Measurements from ENCODE around the gene MAU2. TPM values are rescaled to one million over a fixed set of nuclear protein-coding genes. Genes with fewer than 3 reads are reported as not detected.

The MAU2 gene
- total RNA-seq, 1 donor from 2014 or later, result 70.8 TPM

DNA sequence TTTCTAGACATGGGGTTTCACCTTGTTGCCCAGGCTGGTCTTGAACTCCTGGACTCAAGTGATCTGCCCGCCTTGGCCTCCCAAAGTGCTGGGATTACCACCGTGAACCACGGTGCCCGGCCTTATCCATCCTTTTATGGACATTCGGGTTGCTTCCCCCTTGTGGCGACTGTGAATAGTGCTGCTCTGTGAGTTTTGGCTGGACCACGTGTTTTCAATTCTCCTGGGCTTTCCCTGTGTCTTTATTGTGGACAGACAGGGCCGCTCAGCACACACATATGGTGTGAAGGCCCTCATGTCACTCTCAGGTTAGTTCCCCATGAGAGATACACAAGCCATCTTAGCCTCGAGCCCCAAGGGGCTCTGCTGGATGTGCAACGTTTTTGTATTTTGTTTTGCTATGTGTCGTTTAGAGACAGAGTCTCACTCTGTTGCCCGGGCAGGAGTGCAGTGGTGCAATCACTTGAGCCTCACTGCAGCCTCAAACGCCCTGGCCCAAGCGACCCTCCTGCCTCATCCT, 40.5 kb downstream of the MAU2 start:
- Mint-ChIP-seq H3K36me3 (ENCODE audit: low read depth) (peaks cover 4% of the 10 kb centered on the region), H3K27ac (ENCODE audit: unreplicated experiment) (no peak overlapping the region), H3K4me1 (peaks cover 12% of the 10 kb centered on the region), H3K9me3 (no peaks in the 10 kb centered on the region), H3K27me3 (ENCODE audit: low read depth) (no peaks in the 10 kb centered on the region), H3K4me3 (peak overlapping the region; percentile 16)
- TF ChIP-seq, protein P1, sequence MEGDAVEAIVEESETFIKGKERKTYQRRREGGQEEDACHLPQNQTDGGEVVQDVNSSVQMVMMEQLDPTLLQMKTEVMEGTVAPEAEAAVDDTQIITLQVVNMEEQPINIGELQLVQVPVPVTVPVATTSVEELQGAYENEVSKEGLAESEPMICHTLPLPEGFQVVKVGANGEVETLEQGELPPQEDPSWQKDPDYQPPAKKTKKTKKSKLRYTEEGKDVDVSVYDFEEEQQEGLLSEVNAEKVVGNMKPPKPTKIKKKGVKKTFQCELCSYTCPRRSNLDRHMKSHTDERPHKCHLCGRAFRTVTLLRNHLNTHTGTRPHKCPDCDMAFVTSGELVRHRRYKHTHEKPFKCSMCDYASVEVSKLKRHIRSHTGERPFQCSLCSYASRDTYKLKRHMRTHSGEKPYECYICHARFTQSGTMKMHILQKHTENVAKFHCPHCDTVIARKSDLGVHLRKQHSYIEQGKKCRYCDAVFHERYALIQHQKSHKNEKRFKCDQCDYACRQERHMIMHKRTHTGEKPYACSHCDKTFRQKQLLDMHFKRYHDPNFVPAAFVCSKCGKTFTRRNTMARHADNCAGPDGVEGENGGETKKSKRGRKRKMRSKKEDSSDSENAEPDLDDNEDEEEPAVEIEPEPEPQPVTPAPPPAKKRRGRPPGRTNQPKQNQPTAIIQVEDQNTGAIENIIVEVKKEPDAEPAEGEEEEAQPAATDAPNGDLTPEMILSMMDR (conservative IDR thresholded peaks at IDR 0.05), result peak; percentile 80
- DNase-seq (ENCODE audit: low read depth, low spot score), result peak; percentile 81

DNA sequence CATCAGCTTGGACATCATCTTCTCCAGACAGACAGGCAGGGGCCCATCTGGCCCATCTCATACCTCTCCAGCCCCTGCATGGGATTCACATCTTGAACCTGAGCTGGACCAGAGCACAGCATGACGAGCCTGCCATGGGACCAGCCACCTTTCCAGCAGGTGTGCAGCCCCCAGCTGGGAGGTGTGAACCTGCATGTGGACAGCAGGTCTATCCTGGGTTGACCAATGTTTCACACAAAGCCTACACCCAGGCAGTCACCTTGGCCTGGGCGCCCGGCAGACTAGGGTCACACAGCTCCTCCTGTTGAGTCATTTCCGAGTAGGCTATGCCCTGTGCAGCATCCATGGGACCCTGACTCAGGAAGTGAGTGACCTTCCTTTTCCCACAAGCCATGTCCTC, 41.4 kb downstream of the MAU2 start:
- peaks cover 17% of the 10 kb centered on the region for H3K4me1 Mint-ChIP-seq
- peaks cover 4% of the 10 kb centered on the region for H3K36me3 Mint-ChIP-seq (ENCODE audit: low read depth)
- no peak for DNase-seq (ENCODE audit: low read depth, low spot score)
- no peaks in the 10 kb centered on the region for H3K9me3 Mint-ChIP-seq
- TF ChIP-seq, protein P1 (conservative IDR thresholded peaks at IDR 0.05), result no peak
- H3K27me3 Mint-ChIP-seq (ENCODE audit: low read depth), result no peaks in the 10 kb centered on the region
- H3K4me3 Mint-ChIP-seq, result no peak overlapping the region
- H3K27ac Mint-ChIP-seq (ENCODE audit: unreplicated experiment), result peak overlapping the region; percentile 95

DNA sequence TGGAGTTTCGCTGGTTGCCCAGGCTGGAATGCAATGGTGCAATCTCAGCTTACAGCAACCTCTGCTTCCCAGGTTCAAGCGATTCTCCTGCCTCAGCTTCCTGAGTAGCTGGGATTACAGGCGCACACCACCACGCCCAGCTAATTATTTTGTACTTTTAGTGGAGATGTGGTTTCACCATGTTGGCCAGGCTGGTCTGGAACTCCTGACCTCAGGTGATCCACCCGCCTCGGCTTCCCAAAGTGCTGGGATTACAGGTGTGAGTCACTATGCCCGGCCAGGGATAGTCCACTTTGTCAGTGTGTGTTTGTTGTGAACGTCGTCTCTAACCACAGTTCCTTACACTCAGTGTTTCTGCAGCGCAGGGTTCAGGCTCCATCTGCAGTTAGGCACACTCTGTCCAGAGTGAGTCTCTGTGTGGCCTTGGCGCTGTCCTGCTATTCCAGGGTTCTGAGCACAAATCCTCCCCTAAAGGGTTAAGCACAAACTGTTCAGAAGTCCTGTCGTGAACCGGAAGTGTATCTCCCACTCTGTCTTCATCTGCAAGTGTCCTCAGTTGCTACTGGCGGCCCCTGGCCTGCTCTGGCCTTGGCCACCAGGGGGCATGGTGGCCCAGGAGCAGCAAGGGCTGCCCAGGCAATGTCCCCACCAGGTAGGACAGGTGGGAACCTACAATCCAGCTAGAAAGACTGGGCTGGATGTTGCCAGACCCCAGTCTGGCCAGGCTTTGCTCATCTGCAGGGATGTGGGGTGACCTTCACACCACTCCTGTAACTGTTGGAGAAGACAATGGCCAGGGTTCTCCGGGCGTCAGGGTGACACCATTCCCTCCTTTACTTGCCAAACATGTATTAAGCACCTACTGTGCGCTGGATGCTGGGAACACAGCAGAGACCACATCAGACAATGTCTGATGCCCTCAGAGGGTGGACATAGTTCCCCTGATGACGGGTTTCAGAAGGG, 46.1 kb downstream of the MAU2 start:
- Mint-ChIP-seq H3K4me1 (peaks cover 12% of the 10 kb centered on the region), H3K27me3 (ENCODE audit: low read depth) (no peaks in the 10 kb centered on the region), H3K9me3 (no peaks in the 10 kb centered on the region), H3K4me3 (no peak overlapping the region), H3K27ac (ENCODE audit: unreplicated experiment) (peak overlapping the region; percentile 27), H3K36me3 (ENCODE audit: low read depth) (no peaks in the 10 kb centered on the region)
- DNase-seq (ENCODE audit: low read depth, low spot score), result peak; percentile 48
- TF ChIP-seq, protein P1 (conservative IDR thresholded peaks at IDR 0.05), result peak; percentile 95

DNA sequence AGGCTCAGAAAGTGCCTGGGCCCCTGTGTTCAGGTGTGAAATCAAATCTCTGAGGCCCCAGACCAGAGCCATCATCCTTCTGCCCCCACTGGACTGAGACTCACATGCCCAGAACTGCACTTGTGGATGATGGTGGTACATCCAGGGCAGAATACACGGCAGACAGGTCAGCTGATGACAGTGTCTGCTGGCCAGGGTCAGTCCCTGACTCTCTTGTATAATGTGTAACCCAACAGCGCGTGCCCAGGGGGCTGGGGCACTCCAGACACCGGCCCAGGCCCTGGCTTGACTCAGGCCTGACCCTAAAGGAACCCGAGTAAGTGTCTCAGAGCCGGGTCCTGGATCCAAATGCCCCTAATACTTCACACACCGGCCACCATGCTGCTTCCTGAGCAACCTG, 47.5 kb downstream of the MAU2 start:
- TF ChIP-seq, protein P1 (conservative IDR thresholded peaks at IDR 0.05), result no peak
- no peaks in the 10 kb centered on the region for H3K27me3 Mint-ChIP-seq (ENCODE audit: low read depth)
- H3K36me3 Mint-ChIP-seq (ENCODE audit: low read depth), result no peaks in the 10 kb centered on the region
- H3K4me1 Mint-ChIP-seq, result peaks cover 16% of the 10 kb centered on the region
- H3K4me3 Mint-ChIP-seq, result no peak overlapping the region
- no peak for DNase-seq (ENCODE audit: low read depth, low spot score)
- no peak overlapping the region for H3K27ac Mint-ChIP-seq (ENCODE audit: unreplicated experiment)
- no peaks in the 10 kb centered on the region for H3K9me3 Mint-ChIP-seq

DNA sequence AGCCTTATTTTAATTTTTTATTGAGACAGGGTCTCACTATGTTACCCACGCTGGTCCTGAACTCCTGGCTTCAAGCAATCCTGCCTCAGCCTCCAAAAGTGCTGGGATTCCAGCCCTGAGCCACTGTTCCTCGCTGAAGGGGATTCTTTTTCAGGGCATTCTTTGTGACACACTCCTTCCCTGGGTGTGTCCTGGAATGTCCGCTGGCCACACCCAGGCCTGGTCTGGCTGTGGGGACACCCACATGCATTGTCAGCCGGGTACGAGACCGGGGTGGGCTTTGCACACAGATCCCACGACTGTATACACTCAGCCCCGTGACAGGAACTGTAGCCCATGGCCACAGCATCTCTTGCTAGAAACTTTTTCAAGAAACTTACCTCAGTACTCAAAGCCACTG, 50.4 kb downstream of the MAU2 start:
- Mint-ChIP-seq H3K36me3 (ENCODE audit: low read depth) (no peaks in the 10 kb centered on the region), H3K4me1 (peaks cover 10% of the 10 kb centered on the region), H3K27me3 (ENCODE audit: low read depth) (no peaks in the 10 kb centered on the region), H3K4me3 (no peak overlapping the region), H3K9me3 (no peaks in the 10 kb centered on the region), H3K27ac (ENCODE audit: unreplicated experiment) (no peak overlapping the region)
- no peak for DNase-seq (ENCODE audit: low read depth, low spot score)
- TF ChIP-seq, protein P1 (conservative IDR thresholded peaks at IDR 0.05), result no peak
